ENCODE measurements around the gene VSNL1. TPM values are rescaled to one million over a fixed set of nuclear protein-coding genes. Genes with fewer than 3 reads are reported as not detected.

The VSNL1 gene
- total RNA-seq, 1 donor from 2014 or later, result 0.83 TPM

DNA sequence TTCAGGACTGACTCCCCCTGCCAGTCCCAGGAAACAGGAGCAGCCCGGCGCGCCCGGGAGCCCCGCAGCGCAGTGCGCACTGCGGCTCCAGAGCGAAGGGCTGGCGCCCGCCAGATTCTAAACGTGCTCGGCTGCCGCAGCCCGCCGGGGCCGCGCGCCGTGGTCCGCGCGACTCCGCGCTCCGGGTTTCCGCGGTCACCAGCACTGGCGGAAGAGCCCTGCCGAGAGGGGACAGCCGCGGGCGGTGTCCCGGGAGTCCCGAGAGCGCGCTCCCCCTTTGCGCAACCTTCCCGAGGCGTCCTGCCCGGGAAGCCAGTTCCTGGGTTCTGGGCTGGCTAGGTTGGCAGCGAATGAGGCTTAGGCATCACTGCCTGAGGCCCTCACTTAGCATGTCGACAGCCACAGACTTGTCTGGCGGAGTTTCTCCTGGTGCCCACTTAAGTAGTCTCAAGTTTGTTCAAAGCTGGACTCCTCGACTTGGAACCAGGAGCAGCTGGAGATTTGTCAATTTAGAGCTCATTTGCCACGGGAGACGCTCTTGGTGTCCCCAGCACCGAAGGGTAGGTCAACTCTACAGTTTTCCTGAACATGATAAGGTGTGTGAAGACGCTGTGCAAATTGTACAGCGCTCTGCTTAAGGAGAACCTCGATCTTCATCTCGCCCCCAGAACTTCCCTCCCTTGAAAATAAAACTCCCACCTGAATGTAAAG, 1.5 kb upstream of the VSNL1 start:
- Mint-ChIP-seq H3K27ac (peak overlapping the region; percentile 77), H3K4me3 (peak overlapping the region; percentile 76), H3K9me3 (no peaks in the 10 kb centered on the region), H3K36me3 (no peaks in the 10 kb centered on the region), H3K4me1 (peaks cover 21% of the 10 kb centered on the region), H3K27me3 (ENCODE audit: low read depth) (peaks cover 63% of the 10 kb centered on the region)
- DNase-seq (ENCODE audit: low spot score in 2 of 2, unreplicated experiment in 2 of 2), result peak; percentile 53 to 78
- TF ChIP-seq, protein P1, sequence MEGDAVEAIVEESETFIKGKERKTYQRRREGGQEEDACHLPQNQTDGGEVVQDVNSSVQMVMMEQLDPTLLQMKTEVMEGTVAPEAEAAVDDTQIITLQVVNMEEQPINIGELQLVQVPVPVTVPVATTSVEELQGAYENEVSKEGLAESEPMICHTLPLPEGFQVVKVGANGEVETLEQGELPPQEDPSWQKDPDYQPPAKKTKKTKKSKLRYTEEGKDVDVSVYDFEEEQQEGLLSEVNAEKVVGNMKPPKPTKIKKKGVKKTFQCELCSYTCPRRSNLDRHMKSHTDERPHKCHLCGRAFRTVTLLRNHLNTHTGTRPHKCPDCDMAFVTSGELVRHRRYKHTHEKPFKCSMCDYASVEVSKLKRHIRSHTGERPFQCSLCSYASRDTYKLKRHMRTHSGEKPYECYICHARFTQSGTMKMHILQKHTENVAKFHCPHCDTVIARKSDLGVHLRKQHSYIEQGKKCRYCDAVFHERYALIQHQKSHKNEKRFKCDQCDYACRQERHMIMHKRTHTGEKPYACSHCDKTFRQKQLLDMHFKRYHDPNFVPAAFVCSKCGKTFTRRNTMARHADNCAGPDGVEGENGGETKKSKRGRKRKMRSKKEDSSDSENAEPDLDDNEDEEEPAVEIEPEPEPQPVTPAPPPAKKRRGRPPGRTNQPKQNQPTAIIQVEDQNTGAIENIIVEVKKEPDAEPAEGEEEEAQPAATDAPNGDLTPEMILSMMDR (IDR thresholded peaks at IDR 0.05; ENCODE audit: unreplicated experiment), result no peak

DNA sequence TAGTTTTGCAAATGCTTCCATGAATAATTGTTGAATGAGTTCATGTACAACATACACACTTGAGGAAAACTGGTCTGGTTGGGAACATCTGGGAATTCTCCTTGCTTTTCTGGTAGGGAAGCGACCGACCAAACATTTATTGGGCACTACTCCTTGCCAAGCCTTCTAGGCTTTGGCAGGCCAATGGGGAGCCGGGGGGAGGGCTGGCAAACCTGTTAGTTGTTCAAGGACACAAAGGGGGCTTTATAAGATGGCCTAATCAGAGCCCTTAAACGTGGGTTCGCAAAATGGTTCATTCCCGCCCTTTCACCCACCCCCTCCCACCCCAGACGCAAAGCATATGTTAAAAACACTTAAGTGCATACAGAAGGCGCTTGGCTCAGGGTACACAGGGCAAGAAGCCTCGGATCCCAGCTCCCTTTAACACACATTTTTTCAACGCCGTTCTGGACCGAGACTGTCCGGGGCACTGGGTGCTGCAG, 844 bp upstream of the VSNL1 start:
- DNase-seq (ENCODE audit: low spot score in 2 of 2, unreplicated experiment in 2 of 2), result peak in 1 of 2 experiments; percentile 38
- Mint-ChIP-seq H3K27me3 (ENCODE audit: low read depth) (peaks cover 63% of the 10 kb centered on the region), H3K4me1 (peaks cover 21% of the 10 kb centered on the region), H3K27ac (peak overlapping the region; percentile 77), H3K36me3 (no peaks in the 10 kb centered on the region), H3K9me3 (no peaks in the 10 kb centered on the region), H3K4me3 (peak overlapping the region; percentile 76)
- TF ChIP-seq, protein P1 (IDR thresholded peaks at IDR 0.05; ENCODE audit: unreplicated experiment), result no peak

DNA sequence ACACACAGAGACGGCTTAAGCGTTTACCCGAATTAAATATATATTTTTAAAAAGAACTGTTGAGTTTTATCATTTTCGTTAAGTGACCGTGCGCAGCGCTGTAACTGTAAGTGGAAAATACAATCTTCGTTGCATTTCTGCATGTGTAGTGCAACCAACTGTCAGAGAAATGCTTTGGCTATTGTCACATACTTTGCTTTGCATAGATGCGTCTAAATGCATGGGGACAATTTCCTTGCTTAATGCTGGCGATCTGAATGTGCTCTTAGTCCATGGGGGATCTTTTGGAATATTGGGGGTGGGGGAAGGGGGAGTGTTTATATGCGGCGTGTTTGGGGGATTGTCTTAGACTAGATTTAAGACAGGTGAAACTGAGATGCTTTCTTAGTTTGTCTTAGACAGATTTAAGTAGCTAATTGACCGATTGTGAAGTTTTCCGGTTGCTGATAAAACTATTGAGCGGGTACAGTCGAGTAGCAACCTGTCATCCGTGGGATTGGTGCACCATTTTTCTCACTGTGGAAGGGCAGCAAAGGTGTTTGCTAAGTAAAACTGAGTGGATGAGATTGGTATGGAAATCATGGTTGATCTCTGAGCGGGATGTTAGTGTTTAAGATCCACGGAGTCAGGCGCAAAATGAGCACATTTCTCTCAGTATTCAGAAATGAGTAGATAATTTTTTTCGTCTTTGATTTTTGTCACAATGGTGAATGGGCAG, 476 bp downstream of the VSNL1 start:
- no peaks in the 10 kb centered on the region for H3K36me3 Mint-ChIP-seq
- H3K27me3 Mint-ChIP-seq (ENCODE audit: low read depth), result peaks cover 54% of the 10 kb centered on the region
- peaks cover 21% of the 10 kb centered on the region for H3K4me1 Mint-ChIP-seq
- no peak for DNase-seq (ENCODE audit: low spot score in 2 of 2, unreplicated experiment in 2 of 2)
- peak overlapping the region; percentile 76 for H3K4me3 Mint-ChIP-seq
- TF ChIP-seq, protein P1 (IDR thresholded peaks at IDR 0.05; ENCODE audit: unreplicated experiment), result no peak
- H3K9me3 Mint-ChIP-seq, result no peaks in the 10 kb centered on the region
- no peak overlapping the region for H3K27ac Mint-ChIP-seq

DNA sequence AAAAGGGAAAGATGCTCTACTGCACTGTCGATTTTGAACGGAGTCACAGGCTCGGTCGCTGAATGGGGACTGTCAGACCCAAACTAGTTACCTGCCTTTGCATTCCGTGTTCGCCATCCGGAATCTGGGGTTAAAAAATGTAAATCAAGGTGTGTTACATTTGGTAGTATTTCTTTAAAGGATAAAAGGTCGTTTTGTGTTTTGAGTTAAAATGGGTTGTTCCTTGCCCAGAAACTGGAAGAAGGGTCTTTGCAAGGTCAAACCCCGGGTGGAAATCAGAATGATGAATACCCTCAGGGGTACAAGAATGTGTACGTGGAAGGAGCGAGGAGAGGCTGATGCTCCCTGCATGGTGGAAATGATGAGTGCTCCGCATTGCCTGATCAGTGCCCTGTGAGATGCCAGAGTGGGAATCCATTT, 1.0 kb downstream of the VSNL1 start:
- Mint-ChIP-seq H3K27ac (no peak overlapping the region), H3K27me3 (ENCODE audit: low read depth) (peaks cover 50% of the 10 kb centered on the region), H3K4me1 (peaks cover 21% of the 10 kb centered on the region), H3K4me3 (peak overlapping the region; percentile 76), H3K36me3 (no peaks in the 10 kb centered on the region), H3K9me3 (no peaks in the 10 kb centered on the region)
- no peak for DNase-seq (ENCODE audit: low spot score in 2 of 2, unreplicated experiment in 2 of 2)
- TF ChIP-seq, protein P1 (IDR thresholded peaks at IDR 0.05; ENCODE audit: unreplicated experiment), result no peak

DNA sequence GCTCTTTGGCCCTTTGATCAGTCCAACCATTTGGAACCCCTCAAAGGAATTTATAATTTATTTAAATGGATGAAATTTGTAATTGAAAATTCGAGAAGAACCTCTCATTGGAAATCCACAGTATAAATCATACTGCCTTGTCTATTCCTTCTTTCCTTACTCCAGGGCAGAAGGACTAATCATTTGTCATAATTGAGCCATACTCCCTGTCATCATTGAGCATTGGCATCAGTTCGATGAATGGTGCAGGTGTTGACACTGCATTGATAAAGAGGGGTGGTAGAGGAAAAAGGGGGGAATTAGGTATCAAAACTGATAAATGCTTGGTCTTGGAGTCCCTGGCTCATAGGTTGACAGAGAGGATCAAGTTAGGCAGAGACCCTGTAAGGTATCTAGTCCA, 2.0 kb downstream of the VSNL1 start:
- H3K36me3 Mint-ChIP-seq, result no peaks in the 10 kb centered on the region
- H3K27me3 Mint-ChIP-seq (ENCODE audit: low read depth), result peaks cover 48% of the 10 kb centered on the region
- no peaks in the 10 kb centered on the region for H3K9me3 Mint-ChIP-seq
- no peak overlapping the region for H3K27ac Mint-ChIP-seq
- H3K4me1 Mint-ChIP-seq, result peaks cover 21% of the 10 kb centered on the region
- H3K4me3 Mint-ChIP-seq, result no peak overlapping the region
- DNase-seq (ENCODE audit: low spot score in 2 of 2, unreplicated experiment in 2 of 2), result no peak
- TF ChIP-seq, protein P1 (IDR thresholded peaks at IDR 0.05; ENCODE audit: unreplicated experiment), result no peak
